Panc1 (cell line): ENCODE measurements around the gene SSNA1.

ENCODE experiments used
- CTCF ChIP-seq: fragments of 450-650 bp; IDR thresholded peaks from 2 replicates; pipeline ENCODE4 v1.5.1; 2017; ENCODE audit warnings: mild to moderate bottlenecking
- POLR2AphosphoS5 ChIP-seq: IDR thresholded peaks from 2 replicates; pipeline ENCODE4 v1.6.1; 2012; ENCODE audit warnings: mild to moderate bottlenecking, low read depth, low read length, moderate library complexity

DNA sequence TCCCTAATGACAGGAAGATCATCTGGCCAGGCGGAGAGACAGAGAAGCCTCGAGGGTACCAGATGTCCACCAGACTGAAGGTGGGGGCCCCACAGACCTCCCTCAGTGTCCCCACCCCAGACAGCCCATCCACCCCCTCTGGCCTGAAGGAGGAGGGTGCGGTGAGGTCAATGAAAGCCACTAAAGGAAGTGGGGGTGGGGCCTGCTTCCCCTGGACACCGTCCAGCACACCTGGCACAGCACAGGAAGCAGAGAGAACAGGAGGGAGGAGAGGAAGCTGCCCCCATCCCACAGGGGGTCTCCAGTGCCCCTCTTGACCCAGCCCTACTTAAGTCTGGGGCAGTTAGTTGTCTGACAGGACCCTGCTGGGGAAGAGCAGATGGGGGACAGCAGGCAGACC is 29.9 kb upstream of the SSNA1 start:
- no peak for TF ChIP-seq POLR2AphosphoS5
- no peak for TF ChIP-seq CTCF
